IPS-15b (cell line): ENCODE data around the gene FHL3.
A peak's percentile ranks its signal among the peaks of the same experiment; 100 is the strongest.

Source experiments
- H3K27me3 ChIP-seq: one replicate; pipeline ENCODE4 v1.6.1; 2013; ENCODE audit warnings: low read length; ENCODE audit not compliant: control insufficient read depth, insufficient read depth
- H3K36me3 ChIP-seq: one replicate; pipeline ENCODE4 v1.6.1; 2013; ENCODE audit warnings: low read length; ENCODE audit not compliant: control insufficient read depth, insufficient read depth
- H3K4me1 ChIP-seq: one replicate; pipeline ENCODE4 v1.6.1; 2013; ENCODE audit warnings: mild to moderate bottlenecking, low read length; ENCODE audit not compliant: control insufficient read depth, insufficient read depth
- H3K4me3 ChIP-seq: one replicate; pipeline ENCODE4 v1.5.1; 2013; ENCODE audit warnings: low read depth, low read length
- H3K9ac ChIP-seq: one replicate; pipeline ENCODE4 v1.6.1; 2013; ENCODE audit warnings: low read depth, mild to moderate bottlenecking, low read length
- H3K9me3 ChIP-seq: one replicate; pipeline ENCODE4 v1.6.1; 2013; ENCODE audit warnings: mild to moderate bottlenecking, low read length; ENCODE audit not compliant: control insufficient read depth, insufficient read depth

The FHL3 gene

DNA sequence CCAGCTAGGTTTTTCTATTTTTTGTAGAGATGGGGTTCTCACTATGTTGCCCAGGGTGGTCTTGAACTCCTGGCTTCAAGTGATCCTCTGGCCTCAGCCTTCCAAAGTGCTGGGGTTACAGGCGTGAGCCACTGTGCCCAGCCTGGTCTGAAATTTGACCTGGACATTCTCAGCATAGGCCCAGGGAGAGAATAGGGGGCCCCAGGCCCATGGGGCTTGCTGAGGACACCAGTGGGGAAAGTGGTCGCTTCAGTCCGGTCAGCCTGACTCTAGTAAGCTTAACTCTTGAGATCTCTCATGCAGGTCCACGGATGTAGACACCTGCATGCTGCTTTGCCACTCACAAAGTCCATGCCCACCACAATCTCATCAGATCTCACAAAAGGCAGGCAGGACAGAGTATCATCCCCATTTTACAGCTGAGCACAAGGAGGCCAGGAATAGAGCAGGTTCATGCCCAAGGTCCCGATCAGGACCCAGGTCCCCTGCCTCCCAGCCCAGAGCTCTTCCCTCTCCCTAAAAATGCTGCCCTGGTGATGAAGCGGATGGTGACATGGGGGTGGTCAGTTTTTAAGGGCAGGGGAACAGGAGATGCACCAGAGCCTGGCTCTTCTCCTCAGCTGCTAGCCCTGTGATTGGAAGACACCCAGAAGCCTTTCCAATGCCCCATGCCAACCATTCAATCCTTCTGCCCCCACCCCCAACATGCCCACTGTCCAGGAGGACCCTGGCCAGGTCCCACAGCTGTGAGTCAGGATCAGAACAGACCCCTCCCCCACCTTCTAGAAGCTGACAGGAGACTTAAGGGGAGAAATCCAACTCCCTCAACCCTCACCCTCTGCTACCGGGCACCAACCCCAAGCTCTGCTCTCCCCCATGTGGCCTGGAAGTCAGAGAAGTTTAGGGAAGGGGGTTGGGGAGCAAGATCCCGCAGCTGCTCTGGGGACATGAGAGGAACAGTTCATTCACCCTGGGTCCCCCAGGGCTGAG lies 1.8 kb downstream of the FHL3 start:
- Histone ChIP-seq H3K9me3 (no peaks in the 10 kb centered on the region), H3K4me3 (peak overlapping the region; percentile 76), H3K36me3 (no peaks in the 10 kb centered on the region), H3K27me3 (no peaks in the 10 kb centered on the region), H3K9ac (no peak overlapping the region), H3K4me1 (peaks cover 44% of the 10 kb centered on the region)

DNA sequence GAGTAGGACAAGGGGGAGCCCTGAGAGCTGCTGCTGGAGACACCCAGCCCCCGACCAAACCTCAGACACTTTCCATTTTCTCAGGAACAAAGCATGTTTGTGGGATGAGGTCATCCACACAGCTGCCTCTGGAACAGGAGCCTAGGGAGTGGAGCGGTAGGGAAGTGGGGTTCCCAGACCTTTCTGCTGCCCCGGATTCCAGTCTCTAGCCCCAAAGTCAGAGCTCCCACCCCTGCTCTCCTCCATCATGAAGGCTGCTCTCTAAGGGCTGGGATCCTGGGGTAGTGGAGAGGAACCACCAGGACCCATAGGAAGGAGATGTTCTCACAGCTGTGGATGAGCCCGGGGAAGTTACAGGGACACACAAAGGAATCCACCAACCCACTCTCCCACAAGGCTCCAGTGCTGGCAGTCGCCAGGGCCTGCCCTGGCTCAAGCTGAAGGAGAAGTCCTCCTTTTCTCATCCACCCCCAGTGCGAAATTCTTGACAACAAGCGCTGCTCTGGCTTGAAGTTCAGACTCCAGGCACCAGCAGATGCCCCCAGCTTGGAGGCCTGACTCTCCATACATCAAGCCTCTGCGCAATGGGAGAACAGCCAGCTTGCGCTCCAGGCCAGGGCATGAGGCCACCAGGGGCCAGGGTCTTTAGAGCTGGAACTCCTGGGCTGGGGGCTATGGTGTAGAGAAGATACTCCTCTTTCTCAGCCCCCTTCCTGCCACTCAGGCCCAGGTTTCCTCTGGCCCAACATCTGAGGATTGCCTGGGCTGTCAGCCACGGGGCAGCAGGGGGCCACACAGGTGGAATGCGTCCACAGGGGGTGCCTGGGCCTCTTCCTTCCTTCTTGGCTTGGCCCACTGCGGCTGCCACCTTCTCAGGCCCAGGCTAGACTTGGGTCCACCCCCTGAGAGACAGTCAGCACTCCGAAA lies 4.5 kb downstream of the FHL3 start:
- peak overlapping the region; percentile 9 for H3K4me3 ChIP-seq
- H3K9ac ChIP-seq, result peak overlapping the region; percentile 14

DNA sequence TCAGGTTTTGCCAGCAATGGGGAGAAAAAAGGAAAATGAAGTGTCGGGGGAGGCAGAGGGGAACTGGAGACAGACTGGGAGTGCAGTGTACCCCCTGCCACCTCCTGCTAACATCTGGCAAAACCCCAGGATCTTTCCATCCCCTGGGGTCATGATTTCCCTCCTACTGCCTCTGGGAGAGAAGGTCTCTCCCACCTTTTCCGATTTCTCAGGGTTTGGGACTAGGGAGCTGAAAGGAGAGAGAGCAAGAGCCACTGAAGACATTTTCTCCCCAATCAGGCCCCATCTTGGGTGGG lies 5.1 kb downstream of the FHL3 start:
- Histone ChIP-seq H3K4me3 (peak overlapping the region; percentile 9), H3K27me3 (no peaks in the 10 kb centered on the region), H3K9ac (no peak overlapping the region), H3K9me3 (no peaks in the 10 kb centered on the region), H3K4me1 (peaks cover 38% of the 10 kb centered on the region), H3K36me3 (peaks cover 6% of the 10 kb centered on the region)

More for the DNA sequence above, 4.5 kb downstream of the FHL3 start:
- peaks cover 6% of the 10 kb centered on the region for H3K36me3 ChIP-seq
- H3K9me3 ChIP-seq, result no peaks in the 10 kb centered on the region
- peaks cover 37% of the 10 kb centered on the region for H3K4me1 ChIP-seq
- no peaks in the 10 kb centered on the region for H3K27me3 ChIP-seq

DNA sequence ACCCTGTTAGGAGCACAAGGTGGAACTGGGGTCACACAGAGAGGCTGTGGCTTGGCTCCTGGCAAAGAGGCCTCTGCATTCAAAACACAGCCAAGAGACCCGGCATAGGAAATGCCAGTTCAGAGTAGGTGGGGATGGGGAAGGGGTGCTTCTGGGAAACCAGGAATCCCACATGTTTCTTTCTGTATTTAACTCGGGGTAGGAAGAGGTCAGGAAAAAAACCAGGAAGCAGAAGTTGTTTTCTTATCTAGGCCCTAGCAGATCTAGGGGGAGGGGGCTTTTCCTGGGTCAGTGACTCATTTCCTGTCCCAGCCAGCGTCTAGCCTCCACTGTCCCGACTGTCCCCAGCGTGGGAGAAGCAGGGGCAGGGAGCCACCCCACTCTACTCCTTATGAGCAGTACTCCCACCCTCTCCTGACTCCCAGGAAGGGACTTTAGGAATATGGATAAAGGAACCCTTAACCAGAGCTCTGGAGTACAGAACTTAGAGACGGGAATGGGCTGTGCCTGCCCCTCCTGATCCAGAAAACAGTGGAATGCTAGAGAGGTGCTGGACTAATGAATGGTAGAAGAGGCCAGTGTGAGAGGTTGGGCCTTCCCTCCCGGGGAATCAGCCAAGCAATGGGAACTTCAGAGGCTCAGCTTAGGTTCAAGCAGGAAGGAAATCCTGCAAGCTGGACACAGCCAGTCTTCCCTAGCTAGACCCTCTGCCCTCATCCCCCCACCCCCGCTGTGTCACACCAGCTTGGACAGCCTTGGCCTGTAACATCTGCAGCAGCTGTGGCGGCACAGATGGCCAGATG lies 5.7 kb downstream of the FHL3 start:
- Histone ChIP-seq H3K4me3 (peak overlapping the region; percentile 9), H3K9ac (peak overlapping the region; percentile 3), H3K9me3 (no peaks in the 10 kb centered on the region), H3K36me3 (peaks cover 6% of the 10 kb centered on the region), H3K27me3 (no peaks in the 10 kb centered on the region), H3K4me1 (peaks cover 42% of the 10 kb centered on the region)

DNA sequence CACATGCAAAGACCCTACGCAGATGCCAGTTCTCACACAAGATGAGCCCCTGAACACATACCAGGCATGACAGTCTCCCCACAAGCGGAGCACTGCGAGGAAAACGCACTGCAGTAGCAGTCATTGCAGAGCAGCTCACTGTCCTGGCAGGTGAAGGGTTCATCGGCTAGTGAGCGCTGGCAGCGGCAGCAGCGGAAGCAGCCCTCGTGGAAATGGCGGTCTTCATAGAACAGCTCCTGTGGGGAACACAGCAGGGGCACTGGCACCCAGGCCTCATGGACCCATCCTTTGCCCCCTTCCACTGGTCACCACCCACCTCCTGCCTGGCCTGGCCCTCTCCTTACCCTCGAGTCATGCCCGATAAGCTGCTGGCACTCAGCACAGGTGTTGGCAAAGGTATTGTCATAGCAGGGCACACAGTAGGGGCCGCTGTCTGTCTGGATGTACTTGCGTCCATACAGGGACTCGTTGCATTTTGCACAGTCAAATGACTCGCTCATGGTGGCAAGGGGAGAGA lies 6.3 kb downstream of the FHL3 start:
- H3K4me1 ChIP-seq, result peaks cover 36% of the 10 kb centered on the region
- H3K4me3 ChIP-seq, result no peak overlapping the region
- no peaks in the 10 kb centered on the region for H3K27me3 ChIP-seq
- peaks cover 6% of the 10 kb centered on the region for H3K36me3 ChIP-seq
- H3K9ac ChIP-seq, result peak overlapping the region; percentile 3
- H3K9me3 ChIP-seq, result no peaks in the 10 kb centered on the region

DNA sequence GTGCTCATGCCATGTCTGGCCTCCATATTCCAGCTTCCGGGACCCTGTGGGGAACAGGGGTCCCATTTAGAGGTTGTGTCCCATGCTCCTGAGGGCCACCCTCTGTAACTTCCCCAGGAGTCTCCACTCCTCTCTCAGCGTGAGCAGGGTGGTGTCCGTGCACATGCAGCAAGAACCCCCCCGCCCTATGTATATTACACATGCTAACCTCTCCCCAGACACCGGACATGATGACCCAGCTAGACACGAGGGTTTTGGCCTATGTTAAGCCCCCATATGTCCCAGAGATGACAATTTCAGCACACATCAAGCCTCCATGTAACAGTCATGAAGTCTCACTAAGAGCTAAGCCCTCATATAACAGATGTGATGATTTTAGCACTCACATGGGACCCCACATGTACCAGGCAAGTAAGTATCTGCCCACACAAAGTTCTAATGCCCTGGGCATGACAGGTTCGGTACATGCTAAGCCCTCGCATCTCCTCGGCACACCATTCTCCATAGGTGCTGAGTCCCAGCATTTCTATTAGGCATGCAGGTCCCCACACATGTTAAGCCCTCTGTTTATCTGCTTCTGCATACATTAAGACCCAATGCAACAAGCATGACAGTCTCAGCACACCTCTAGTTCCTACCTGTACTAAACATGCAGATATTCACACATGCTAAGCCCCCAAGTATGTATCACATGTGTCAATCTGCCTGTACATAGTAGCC lies 7.1 kb downstream of the FHL3 start:
- Histone ChIP-seq H3K36me3 (peaks cover 6% of the 10 kb centered on the region), H3K4me1 (peaks cover 31% of the 10 kb centered on the region), H3K9me3 (no peaks in the 10 kb centered on the region), H3K4me3 (no peak overlapping the region), H3K27me3 (no peaks in the 10 kb centered on the region), H3K9ac (no peak overlapping the region)

DNA sequence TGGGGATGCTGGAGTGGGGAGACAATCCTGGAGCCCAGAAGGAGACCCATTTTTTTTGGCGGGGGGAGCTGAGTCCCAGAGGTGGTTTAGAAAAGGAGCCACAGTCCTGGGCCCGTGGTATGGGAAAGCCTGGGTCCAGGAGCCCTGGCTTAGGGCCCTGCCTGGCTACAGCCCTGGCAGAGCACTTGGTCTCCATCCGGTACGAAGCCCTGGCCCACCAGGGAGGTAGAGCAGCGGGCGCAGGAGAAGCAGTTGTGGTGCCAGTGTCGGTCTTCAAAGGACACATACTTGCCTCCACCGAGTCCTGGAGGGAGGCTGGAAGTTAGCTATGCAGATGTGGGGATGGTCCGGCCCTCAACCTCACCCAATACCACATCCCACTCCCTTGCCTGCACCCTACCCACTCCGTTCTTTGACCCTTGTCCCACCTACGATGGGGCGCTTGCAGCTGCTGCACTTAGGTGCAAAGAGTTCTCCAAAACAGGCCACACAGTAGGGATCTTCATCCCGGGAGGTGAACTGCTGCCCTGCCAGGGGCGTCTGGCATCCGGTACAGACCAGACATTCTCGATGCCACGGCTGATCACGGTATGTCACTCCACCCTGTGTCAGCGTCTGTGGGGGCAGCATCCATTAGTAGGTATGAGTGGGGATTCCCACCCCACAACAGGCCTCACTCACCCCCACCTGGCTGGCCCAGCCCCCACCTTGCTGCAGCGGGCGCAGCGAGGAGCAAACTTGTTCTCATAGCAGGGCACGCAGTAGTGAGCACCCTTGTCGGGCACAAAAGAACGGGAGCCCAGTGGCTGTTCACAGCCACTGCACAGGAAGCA lies 7.8 kb downstream of the FHL3 start:
- no peaks in the 10 kb centered on the region for H3K27me3 ChIP-seq
- no peak overlapping the region for H3K9ac ChIP-seq
- no peaks in the 10 kb centered on the region for H3K9me3 ChIP-seq
- no peak overlapping the region for H3K4me3 ChIP-seq
- H3K4me1 ChIP-seq, result peaks cover 31% of the 10 kb centered on the region
- H3K36me3 ChIP-seq, result peaks cover 6% of the 10 kb centered on the region

DNA sequence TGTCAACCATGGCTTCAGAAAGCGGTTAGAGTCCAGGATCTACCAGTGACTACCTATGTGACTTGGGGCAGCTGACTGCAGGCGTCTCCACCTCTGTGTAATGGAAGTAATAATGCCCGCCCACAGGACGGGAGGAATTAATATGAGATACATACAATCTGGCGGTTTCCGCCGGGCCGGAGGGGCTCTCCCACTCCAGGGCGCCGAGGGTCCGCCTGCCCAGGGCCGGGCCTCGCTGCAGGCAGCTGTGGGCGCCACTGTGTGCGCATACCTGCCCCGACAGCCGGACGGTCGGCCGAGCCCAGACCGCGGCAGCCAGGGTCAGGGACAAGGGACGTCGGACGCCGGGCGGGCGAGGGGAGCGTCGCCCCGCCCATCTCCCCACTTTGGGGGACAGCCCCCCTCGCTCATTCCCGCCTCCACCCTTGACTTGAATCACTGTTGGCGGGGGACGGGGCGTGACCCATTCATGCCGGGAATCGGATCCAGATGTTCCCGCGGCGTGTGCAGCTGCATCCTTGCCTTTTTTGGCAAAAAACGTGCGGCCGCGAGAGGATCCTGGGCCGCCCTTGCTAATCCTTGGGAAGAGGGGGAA lies 9.5 kb downstream of the FHL3 start:
- H3K4me3 ChIP-seq, result peak overlapping the region; percentile 53

DNA sequence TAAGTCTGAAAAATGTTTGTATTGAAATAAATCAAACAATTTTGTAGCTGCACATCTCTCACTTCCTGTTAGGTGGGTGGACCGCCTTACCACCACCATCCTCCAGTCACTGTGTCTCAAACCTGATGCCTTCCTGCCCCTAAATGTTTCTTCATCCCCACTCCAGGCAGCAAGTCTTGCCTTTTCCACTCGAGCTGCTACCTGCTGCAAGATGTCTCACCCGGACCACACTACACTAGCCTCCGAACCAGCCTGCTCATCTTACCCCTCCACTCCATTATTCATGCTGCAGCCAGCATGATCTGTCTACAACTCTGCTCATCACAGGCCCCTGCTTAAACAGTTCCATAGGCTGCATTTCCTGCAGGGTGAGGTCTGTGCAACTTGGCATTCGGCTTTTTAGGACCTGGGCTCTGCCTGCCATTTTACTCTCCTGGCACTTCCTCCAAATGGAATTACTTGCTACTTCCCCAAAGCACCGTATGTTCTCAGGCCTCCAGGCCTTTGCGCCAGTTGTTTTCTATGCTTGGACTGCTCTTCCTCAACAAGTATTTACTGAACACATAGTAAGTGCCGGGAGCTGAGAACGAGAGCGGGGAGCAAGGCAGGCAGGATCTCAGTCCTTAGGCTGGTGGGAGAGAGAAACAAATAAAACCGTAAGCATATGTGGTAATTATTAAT lies 10.3 kb downstream of the FHL3 start:
- Histone ChIP-seq H3K4me3 (no peak overlapping the region), H3K27me3 (no peaks in the 10 kb centered on the region), H3K4me1 (peaks cover 15% of the 10 kb centered on the region), H3K36me3 (peaks cover 6% of the 10 kb centered on the region), H3K9me3 (no peaks in the 10 kb centered on the region), H3K9ac (no peak overlapping the region)

More for the DNA sequence above, 9.5 kb downstream of the FHL3 start:
- H3K27me3 ChIP-seq, result no peaks in the 10 kb centered on the region
- peak overlapping the region; percentile 74 for H3K9ac ChIP-seq
- peaks cover 22% of the 10 kb centered on the region for H3K4me1 ChIP-seq
- peaks cover 6% of the 10 kb centered on the region for H3K36me3 ChIP-seq
- no peaks in the 10 kb centered on the region for H3K9me3 ChIP-seq
